Mucosa of descending colon (tissue), 3 donors: ENCODE data around the gene PGP. TPM values are rescaled to one million over a fixed set of nuclear protein-coding genes. Genes with fewer than 3 reads are reported as not detected.

ENCODE experiments used
- ATAC-seq: fragments of 200-7000 bp; cut with Tn5 transposase; one replicate; pipeline ENCODE4 v1.9.1; 2020; ENCODE audit warnings: mild to moderate bottlenecking, moderate library complexity
- DNase-seq, 3 donors: peaks; one replicate each; pipeline ENCODE4 v3.0.0-alpha.2; 2020
- H3K36me3 ChIP-seq: fragments of 200-600 bp; one replicate; pipeline ENCODE4 v1.8.0; 2021; ENCODE audit warnings: low read depth, mild to moderate bottlenecking
- H3K4me1 ChIP-seq: fragments of 200-600 bp; one replicate; pipeline ENCODE4 v1.8.0; 2021; ENCODE audit warnings: low read depth, mild to moderate bottlenecking
- H3K4me3 ChIP-seq: fragments of 200-600 bp; one replicate; pipeline ENCODE4 v1.8.0; 2021; ENCODE audit warnings: mild to moderate bottlenecking
- H3K9me3 ChIP-seq: fragments of 200-600 bp; one replicate; pipeline ENCODE4 v1.8.0; 2021; ENCODE audit warnings: mild to moderate bottlenecking
- CTCF ChIP-seq: fragments of 200-600 bp; IDR thresholded peaks from one replicate; pipeline ENCODE4 v1.8.0; 2022; ENCODE audit warnings: antibody characterized with exemption, mild to moderate bottlenecking
- intact Hi-C, 2 donors: fragments of 100-400 bp; cut with DNase I in 1 of 2; cut with micrococcal nuclease in 1 of 2; formaldehyde crosslinking; loops; one replicate each; pipeline versions ENCODE4 v1.11.0 to v1.11.1; 2022; cut with DNase I, micrococcal nuclease
- total RNA-seq, 3 donors: library from RNA; stranded (reverse); fragmentation: NEBNext Ultra II Directional in 2 of 3; extraction: Animal tissue kit (Norgen Biotek cat#: 25700) in 2 of 3; gene quantifications; one replicate each; pipeline versions ENCODE4 v1.2.1 to v1.2.4, GENCODE V29; 2021 to 2023
- donor health status: DM: no; HTN: no; CAD: no; lungs with moderate emphysema.
- donor health status: DM: no; HTN: no; CAD: no.
- donor health status: DM: no; HTN: yes; CAD: no.

Gene PGP
- total RNA-seq, 3 donors from 2014 or later, result 15.5 to 19.7 (median 17.6) TPM

DNA sequence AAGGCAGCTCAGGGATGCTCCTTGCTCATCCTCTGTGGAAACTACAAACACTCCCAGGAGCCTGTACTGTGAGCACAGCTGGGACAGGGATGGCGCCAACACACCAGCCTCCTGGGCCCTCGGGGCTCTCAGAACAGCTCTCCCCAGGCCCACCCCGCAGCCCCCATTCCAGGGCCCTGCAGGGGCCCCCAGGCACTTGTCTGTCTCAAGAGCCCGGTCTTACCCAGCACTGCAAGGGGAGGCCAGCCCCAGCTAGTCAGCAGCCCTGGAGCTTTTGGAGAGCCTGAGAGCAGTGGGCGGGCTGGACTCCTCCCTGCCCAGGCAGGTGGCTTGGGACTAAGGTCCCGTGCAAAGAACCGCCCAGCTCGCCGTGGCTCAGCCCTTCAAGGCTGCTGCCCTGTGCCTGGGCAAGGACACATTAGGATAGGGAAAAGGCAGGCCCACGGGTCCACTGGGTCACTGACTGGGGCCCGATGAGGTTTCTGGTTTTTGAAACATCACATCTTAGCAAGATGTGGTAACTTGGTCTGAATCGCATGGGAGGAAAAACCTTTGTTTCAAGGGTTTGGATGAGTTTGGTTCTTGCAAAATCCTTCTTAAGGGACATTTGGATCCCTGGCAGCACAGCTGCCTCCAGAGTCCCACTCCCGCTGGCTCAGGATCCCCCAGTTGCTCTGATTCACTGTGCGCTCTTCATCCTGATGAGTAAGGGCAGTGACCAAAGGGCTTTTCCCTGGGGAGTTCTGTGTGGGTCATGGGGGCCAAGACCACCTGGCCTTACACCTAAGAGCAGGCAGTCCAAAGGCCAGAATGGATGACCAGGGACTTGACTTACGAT lies 24.4 kb upstream of the PGP start:
- peak; percentile 50 for ATAC-seq

DNA sequence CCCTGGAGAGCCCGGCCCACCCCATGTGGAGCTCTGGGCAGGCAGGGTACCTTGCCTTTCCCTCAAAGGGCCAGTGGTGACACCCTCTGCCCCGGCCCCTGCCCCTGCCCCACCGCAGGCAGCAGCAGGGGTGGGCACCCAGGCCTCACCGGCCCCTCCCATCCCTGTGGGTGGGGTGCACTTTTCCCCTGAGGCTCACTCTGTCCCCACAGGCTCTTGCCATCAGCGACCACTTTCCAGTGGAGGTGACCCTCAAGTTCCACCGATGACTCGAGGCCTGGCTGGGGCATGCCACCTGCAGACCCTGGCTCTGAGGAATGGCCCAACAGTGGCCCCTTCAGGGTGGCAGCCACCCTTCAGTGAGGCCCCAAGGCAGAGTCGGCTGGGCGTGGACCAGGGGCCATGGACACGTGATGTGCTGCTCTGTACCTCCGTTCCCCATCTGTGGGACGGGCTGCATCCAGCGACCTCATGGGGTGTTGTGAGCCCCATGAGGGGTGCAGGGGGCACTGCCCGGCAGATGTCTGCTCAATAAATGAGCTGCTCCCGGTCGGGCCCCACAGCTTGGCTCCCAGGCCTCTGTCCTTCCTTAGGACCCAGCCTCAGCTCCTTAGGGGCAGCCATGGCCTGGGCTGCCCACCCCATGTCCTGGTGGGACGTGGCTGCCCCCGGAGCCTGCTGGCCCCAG lies 23.7 kb upstream of the PGP start:
- Histone ChIP-seq H3K4me1 (peaks cover 22% of the 10 kb centered on the region), H3K9me3 (no peaks in the 10 kb centered on the region), H3K4me3 (no peak overlapping the region), H3K36me3 (no peaks in the 10 kb centered on the region)
- intact Hi-C loops, result no loop called here
- TF ChIP-seq CTCF, result no peak
- DNase-seq (no peak), ATAC-seq (peak; percentile 33)

More for the DNA sequence above, 24.4 kb upstream of the PGP start:
- DNase-seq, result peak in 1 of 3 donors; percentile 54
- TF ChIP-seq CTCF, result no peak
- intact Hi-C loops, result no loop called here
- Histone ChIP-seq H3K9me3 (no peaks in the 10 kb centered on the region), H3K4me3 (no peak overlapping the region), H3K4me1 (peaks cover 22% of the 10 kb centered on the region), H3K36me3 (no peaks in the 10 kb centered on the region)

- H3K9me3 ChIP-seq, result no peaks in the 10 kb centered on the region
- intact Hi-C loops, result no loop called here
- H3K4me3 ChIP-seq, result no peak overlapping the region
- peaks cover 22% of the 10 kb centered on the region for H3K4me1 ChIP-seq
- ATAC-seq (peak; percentile 30), DNase-seq (peak in 1 of 3 donors; percentile 48)
- H3K36me3 ChIP-seq, result no peaks in the 10 kb centered on the region
- TF ChIP-seq CTCF, result no peak
These were observed 23.0 kb upstream of the PGP start for GRCh38 chr16:2237493-2238149.

GRCh38 chr16:2237102-2237482 lies 22.5 kb upstream of the PGP start:
- Histone ChIP-seq H3K36me3 (peaks cover 3% of the 10 kb centered on the region), H3K4me3 (no peak overlapping the region), H3K9me3 (no peaks in the 10 kb centered on the region), H3K4me1 (peaks cover 22% of the 10 kb centered on the region)
- DNase-seq, result no peak
- ATAC-seq, result no peak
- intact Hi-C loops, result no loop called here
- TF ChIP-seq CTCF, result no peak

DNA sequence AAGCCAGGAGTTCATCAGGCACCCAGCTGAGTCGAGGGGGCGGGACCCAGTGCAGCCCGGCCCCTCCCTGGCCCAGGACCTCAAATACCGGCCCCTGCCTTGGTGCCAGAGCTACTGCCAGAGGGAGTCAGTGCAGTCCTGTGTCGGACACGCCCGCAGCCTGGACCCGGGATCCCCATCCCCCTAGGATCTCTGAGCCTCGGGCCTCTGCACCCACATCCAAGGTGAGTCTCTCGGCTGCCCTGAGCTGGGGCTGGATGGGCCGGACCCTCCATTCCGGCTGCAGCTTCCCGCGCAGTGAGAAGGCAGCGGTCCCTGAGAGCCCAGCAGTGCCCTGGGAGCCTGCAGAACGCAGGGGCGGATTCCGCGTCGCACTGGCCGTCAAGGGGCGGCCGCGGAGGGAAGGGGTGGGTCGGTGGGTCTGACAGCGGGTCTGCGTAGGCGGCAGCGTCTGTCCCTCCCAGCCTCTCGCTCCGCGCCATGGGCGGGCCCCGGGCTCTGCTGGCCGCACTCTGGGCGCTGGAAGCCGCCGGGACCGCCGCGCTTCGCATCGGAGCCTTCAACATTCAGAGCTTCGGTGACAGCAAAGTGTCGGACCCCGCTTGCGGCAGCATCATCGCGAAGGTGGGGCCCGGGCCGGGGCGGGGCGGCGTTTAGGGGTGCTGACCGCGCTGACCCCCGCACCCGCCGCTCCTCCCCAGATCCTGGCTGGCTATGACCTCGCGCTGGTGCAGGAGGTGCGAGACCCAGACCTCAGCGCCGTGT lies 21.9 kb upstream of the PGP start, which contains the start of gene DNASE1L2:
Gene DNASE1L2 (plus strand): TSS at position 108 of the 765 bp plus-strand sequence. CDS start 373 bp downstream, at position 481.
- TF ChIP-seq CTCF, result no peak
- intact Hi-C loops, result no loop called here
- ATAC-seq, result peak; percentile 48
- peaks cover 3% of the 10 kb centered on the region for H3K36me3 ChIP-seq
- H3K9me3 ChIP-seq, result no peaks in the 10 kb centered on the region
- H3K4me3 ChIP-seq, result no peak within 1 kb of the TSS
- peak in 1 of 3 donors; percentile 52 for DNase-seq
- H3K4me1 ChIP-seq, result peaks cover 22% of the 10 kb centered on the region
